Kidney (tissue), 14 donors: ENCODE results near the gene CDYL. TPM values are rescaled to one million over a fixed set of nuclear protein-coding genes. Genes with fewer than 3 reads are reported as not detected.

Source experiments
- DNase-seq, 5 donors: peaks; one replicate each; pipeline ENCODE4 v3.0.0-alpha.2; 2013 to 2020
- FAIRE-seq: peaks from 2 replicates; lab custom pipeline; 2012; peaks lifted over from hg19 to GRCh38; lab: Jason Lieb, UNC
- H3K27ac ChIP-seq, 2 donors: one replicate each; pipeline ENCODE4 v1.7.0; 2013; ENCODE audit warnings: low read depth in 2 of 2, low read length in 2 of 2, inconsistent platforms in 1 of 2
- H3K27me3 ChIP-seq: one replicate; pipeline ENCODE4 v1.7.1; 2013; ENCODE audit warnings: low read length, inconsistent platforms; ENCODE audit not compliant: control insufficient read depth, insufficient read depth
- H3K36me3 ChIP-seq, 3 donors: one replicate each; pipeline versions ENCODE4 v1.7.0 to v1.7.1; 2013; ENCODE audit warnings: low read length in 3 of 3, control low read depth in 1 of 3, inconsistent platforms in 1 of 3; ENCODE audit not compliant: insufficient read depth in 3 of 3, control insufficient read depth in 2 of 3
- H3K4me1 ChIP-seq, 3 donors: one replicate each; pipeline versions ENCODE4 v1.7.0 to v1.7.1; 2013; ENCODE audit warnings: low read length in 3 of 3, inconsistent platforms in 1 of 3, low read depth in 1 of 3; ENCODE audit not compliant: control insufficient read depth in 2 of 3, insufficient read depth in 2 of 3
- H3K4me3 ChIP-seq, 3 donors: one replicate each; pipeline versions ENCODE4 v1.7.0 to v1.8.1; 2013; ENCODE audit warnings: low read length in 3 of 3, control low read depth in 1 of 3, inconsistent platforms in 1 of 3
- H3K9ac ChIP-seq, 3 donors: one replicate each; pipeline versions ENCODE4 v1.7.0 to v1.7.1; 2013; ENCODE audit warnings: low read length in 3 of 3, control low read depth in 1 of 3, inconsistent platforms in 1 of 3
- H3K9me3 ChIP-seq, 3 donors: one replicate each; pipeline versions ENCODE4 v1.7.0 to v1.7.1; 2013; ENCODE audit warnings: low read length in 3 of 3, control low read depth in 1 of 3, inconsistent platforms in 1 of 3; ENCODE audit not compliant: control insufficient read depth in 2 of 3, insufficient read depth in 1 of 3
- intact Hi-C: fragments of 100-400 bp; cut with DNase I; formaldehyde crosslinking; loops from one replicate; pipeline ENCODE4 v1.11.1; 2022
- polyA plus RNA-seq: library from polyadenylated mRNA; stranded (reverse); fragments of 350-450 nt; fragmentation: Illumina TruSeq; extraction: RNeasy Lipid Tissue Mini Kit (QIAGEN cat#74804); gene quantifications from one replicate; pipeline ENCODE4 v1.2.3, GENCODE V29; 2014; ENCODE audit warnings: low read depth, low replicate concordance; ENCODE audit not compliant: insufficient read depth
- total RNA-seq: library from RNA; stranded (reverse); fragmentation: NEBNext Ultra II Directional; extraction: Animal tissue kit (Norgen Biotek cat#: 25700); gene quantifications from one replicate; pipeline ENCODE4 v1.2.1, GENCODE V29; 2021
- TF ChIP-seq, protein P1 (sequence below): IDR thresholded peaks from 3 replicates; pipeline ENCODE4 v1.5.1; 2012; ENCODE audit warnings: mild to moderate bottlenecking, moderate library complexity, borderline replicate concordance; ENCODE audit not compliant: insufficient read depth; ENCODE audit errors: extremely low read depth
- donor health status: control.
- donor health status: control.
- donor health status: control.
- donor health status: control.
- donor health status: control.
- donor health status: DM: yes; HTN: yes; CAD: no.
- donor health status: Normal renal cell carcinoma (clear cell type).

CDYL gene
- total and polyA plus RNA-seq, 2 donors from 2014 or later = 7.4 to 46.8 TPM

GRCh38 chr6:4883298-4883697 is 107.1 kb downstream of the CDYL start:
- TF ChIP-seq, protein P1, sequence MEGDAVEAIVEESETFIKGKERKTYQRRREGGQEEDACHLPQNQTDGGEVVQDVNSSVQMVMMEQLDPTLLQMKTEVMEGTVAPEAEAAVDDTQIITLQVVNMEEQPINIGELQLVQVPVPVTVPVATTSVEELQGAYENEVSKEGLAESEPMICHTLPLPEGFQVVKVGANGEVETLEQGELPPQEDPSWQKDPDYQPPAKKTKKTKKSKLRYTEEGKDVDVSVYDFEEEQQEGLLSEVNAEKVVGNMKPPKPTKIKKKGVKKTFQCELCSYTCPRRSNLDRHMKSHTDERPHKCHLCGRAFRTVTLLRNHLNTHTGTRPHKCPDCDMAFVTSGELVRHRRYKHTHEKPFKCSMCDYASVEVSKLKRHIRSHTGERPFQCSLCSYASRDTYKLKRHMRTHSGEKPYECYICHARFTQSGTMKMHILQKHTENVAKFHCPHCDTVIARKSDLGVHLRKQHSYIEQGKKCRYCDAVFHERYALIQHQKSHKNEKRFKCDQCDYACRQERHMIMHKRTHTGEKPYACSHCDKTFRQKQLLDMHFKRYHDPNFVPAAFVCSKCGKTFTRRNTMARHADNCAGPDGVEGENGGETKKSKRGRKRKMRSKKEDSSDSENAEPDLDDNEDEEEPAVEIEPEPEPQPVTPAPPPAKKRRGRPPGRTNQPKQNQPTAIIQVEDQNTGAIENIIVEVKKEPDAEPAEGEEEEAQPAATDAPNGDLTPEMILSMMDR = no peak
- H3K9ac ChIP-seq = no peak overlapping the region
- no peaks in the 10 kb centered on the region for H3K27me3 ChIP-seq
- DNase-seq (no peak), FAIRE-seq (no peak)
- no peaks in the 10 kb centered on the region for H3K36me3 ChIP-seq
- intact Hi-C loops = no loop called here
- H3K4me3 ChIP-seq = no peak overlapping the region
- no peak overlapping the region for H3K27ac ChIP-seq
- H3K9me3 ChIP-seq = no peaks in the 10 kb centered on the region
- no peaks in the 10 kb centered on the region for H3K4me1 ChIP-seq

- FAIRE-seq = no peak
- H3K36me3 ChIP-seq = no peaks in the 10 kb centered on the region
- no peak for DNase-seq
- H3K4me3 ChIP-seq = no peak overlapping the region
- H3K27me3 ChIP-seq = no peaks in the 10 kb centered on the region
- H3K9ac ChIP-seq = no peak overlapping the region
- TF ChIP-seq, protein P1 = no peak
- H3K9me3 ChIP-seq = no peaks in the 10 kb centered on the region
- intact Hi-C loops = no loop called here
- H3K27ac ChIP-seq = no peak overlapping the region
- no peaks in the 10 kb centered on the region for H3K4me1 ChIP-seq
These were observed 108.6 kb downstream of the CDYL start for GRCh38 chr6:4884646-4885340.

- DNase-seq (no peak), FAIRE-seq (no peak)
- Histone ChIP-seq H3K4me1 (no peaks in the 10 kb centered on the region), H3K4me3 (no peak overlapping the region), H3K9ac (no peak overlapping the region), H3K27ac (no peak overlapping the region), H3K9me3 (no peaks in the 10 kb centered on the region), H3K27me3 (no peaks in the 10 kb centered on the region), H3K36me3 (no peaks in the 10 kb centered on the region)
- TF ChIP-seq, protein P1 = no peak
- intact Hi-C loops = no loop called here
These were observed 109.2 kb downstream of the CDYL start for GRCh38 chr6:4885341-4885933.
